Caco-2 (cell line): ENCODE data around the gene GNAS-AS1. TPM values are rescaled to one million over a fixed set of nuclear protein-coding genes. Genes with fewer than 3 reads are reported as not detected.

ENCODE experiments used
- BruUV-seq: library from RNA; stranded (reverse); fragments of 400-500 nt; replicated peaks from 2 replicates; lab custom pipeline; 2021; lab: Mats Ljungman, UMichigan
- CTCF ChIA-PET: fragments of 300-600 bp; sonication (Branson Sonifier 250); formaldehyde crosslinking; loops from one replicate; lab custom pipeline; 2022; ENCODE audit warnings: antibody characterized with exemption; lab: Charles Lee
- POLR2A ChIA-PET: fragments of 300-600 bp; sonication (Branson Sonifier 250); formaldehyde crosslinking; loops from one replicate; lab custom pipeline; 2022; ENCODE audit warnings: antibody characterized with exemption; lab: Charles Lee
- DNase-seq, 2 experiments: peaks; one replicate each; pipeline versions ENCODE4 v3.0.0 to v3.0.0-alpha.2; 2020 to 2022
- H3K27me3 ChIP-seq: replicated peaks from 2 replicates; pipeline ENCODE4 v1.6.0; 2011; ENCODE audit warnings: low read length; ENCODE audit not compliant: control insufficient read depth, insufficient read depth
- H3K36me3 ChIP-seq: 2 replicates; pipeline ENCODE4 v1.5.1; 2011; ENCODE audit warnings: low read length; ENCODE audit not compliant: control insufficient read depth, insufficient read depth
- H3K4me1 ChIP-seq: fragments of 250-450 bp; sonication (Bioruptor Pico); 2 replicates; pipeline ENCODE4 v1.5.1; 2020; ENCODE audit warnings: mild to moderate bottlenecking
- H3K4me3 ChIP-seq: 2 replicates; pipeline ENCODE4 v1.5.1; 2011; ENCODE audit warnings: low read depth, mild to moderate bottlenecking, control low read depth, low read length
- H3K9me3 ChIP-seq: fragments of 250-450 bp; sonication (Bioruptor Pico); 2 replicates; pipeline ENCODE4 v1.5.1; 2020; ENCODE audit warnings: mild to moderate bottlenecking, moderate library complexity
- H3K27ac Mint-ChIP-seq: one replicate; pipeline ENCODE4 v1.8.0; 2022; ENCODE audit warnings: mixed read lengths; ENCODE audit not compliant: unreplicated experiment
- H3K27me3 Mint-ChIP-seq: one replicate; pipeline ENCODE4 v1.8.0; 2022; ENCODE audit warnings: mixed read lengths; ENCODE audit not compliant: insufficient read depth, unreplicated experiment
- H3K36me3 Mint-ChIP-seq: one replicate; pipeline ENCODE4 v1.8.0; 2022; ENCODE audit warnings: mild to moderate bottlenecking, mixed read lengths; ENCODE audit not compliant: insufficient read depth, unreplicated experiment
- H3K4me1 Mint-ChIP-seq: one replicate; pipeline ENCODE4 v1.8.0; 2022; ENCODE audit warnings: low read depth, mixed read lengths; ENCODE audit not compliant: unreplicated experiment
- H3K4me3 Mint-ChIP-seq: one replicate; pipeline ENCODE4 v1.8.0; 2022; ENCODE audit warnings: mild to moderate bottlenecking, moderate library complexity, mixed read lengths; ENCODE audit not compliant: unreplicated experiment
- H3K9me3 Mint-ChIP-seq: one replicate; pipeline ENCODE4 v1.8.0; 2022; ENCODE audit warnings: mixed read lengths; ENCODE audit not compliant: unreplicated experiment
- intact Hi-C: fragments of 100-400 bp; cut with micrococcal nuclease; formaldehyde crosslinking; loops from one replicate; pipeline ENCODE4 v1.10.0; 2022; ENCODE audit not compliant: unreplicated experiment
- total RNA-seq: library from RNA; stranded (reverse); gene quantifications from 2 replicates; pipeline ENCODE4 v1.2.3, GENCODE V29; 2022
- TF ChIP-seq, protein P1 (sequence below), 2 experiments: fragments of 200-600 bp in 1 of 2; IDR thresholded peaks; 1 replicate in 1 of 2; 2 replicates in 1 of 2; pipeline versions ENCODE4 v1.5.1 to v1.8.0; 2011 to 2022; ENCODE audit warnings: antibody characterized with exemption in 1 of 2, control low read depth in 1 of 2, inconsistent platforms in 1 of 2, low read depth in 1 of 2, low read length in 1 of 2, mild to moderate bottlenecking in 1 of 2, moderate library complexity in 1 of 2; ENCODE audit not compliant: insufficient read depth in 1 of 2, severe bottlenecking in 1 of 2, unreplicated experiment in 1 of 2

Gene GNAS-AS1
- total RNA-seq, 1 experiment from 2014 or later = 5.1 TPM

DNA sequence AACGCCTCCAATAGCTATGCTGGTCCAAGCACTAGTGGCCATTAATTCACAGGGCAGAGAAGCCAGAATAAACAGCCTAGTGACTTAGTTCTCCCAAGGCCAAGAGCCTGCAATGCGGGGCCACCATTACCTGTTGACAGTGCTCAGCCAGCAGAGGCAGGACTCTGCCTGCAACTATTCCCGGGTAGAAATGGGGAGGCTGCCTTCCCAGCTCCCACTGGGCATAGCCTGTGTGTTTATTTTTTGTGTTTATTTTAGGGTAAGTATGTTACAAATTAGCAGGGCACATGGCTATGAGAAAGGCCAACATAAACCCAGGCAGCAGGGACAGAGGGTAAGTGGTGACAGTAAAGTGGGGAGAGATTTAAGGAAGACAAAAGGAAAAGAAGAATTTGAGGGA is 5.0 kb downstream of the GNAS-AS1 start:
- no TSS peak for BruUV-seq
- H3K4me1 Mint-ChIP-seq = no peaks in the 10 kb centered on the region
- H3K4me3 Mint-ChIP-seq = no peak overlapping the region
- no peaks in the 10 kb centered on the region; the same call in 1 of the 2 replicates for H3K27me3 ChIP-seq
- DNase-seq = no peak
- H3K9me3 ChIP-seq = 0 out of 2 replicates have a peak, but pooled peaks cover under 1% of the 10 kb centered on the region
- CTCF ChIA-PET = no interaction called here
- POLR2A ChIA-PET = interaction anchor here (0.5 to 0.7 kb wide), 2 partner anchors 21 to 377 kb away, joined by 6 to 7 read pairs; no protein-coding TSS in a partner anchor
- TF ChIP-seq, protein P1, sequence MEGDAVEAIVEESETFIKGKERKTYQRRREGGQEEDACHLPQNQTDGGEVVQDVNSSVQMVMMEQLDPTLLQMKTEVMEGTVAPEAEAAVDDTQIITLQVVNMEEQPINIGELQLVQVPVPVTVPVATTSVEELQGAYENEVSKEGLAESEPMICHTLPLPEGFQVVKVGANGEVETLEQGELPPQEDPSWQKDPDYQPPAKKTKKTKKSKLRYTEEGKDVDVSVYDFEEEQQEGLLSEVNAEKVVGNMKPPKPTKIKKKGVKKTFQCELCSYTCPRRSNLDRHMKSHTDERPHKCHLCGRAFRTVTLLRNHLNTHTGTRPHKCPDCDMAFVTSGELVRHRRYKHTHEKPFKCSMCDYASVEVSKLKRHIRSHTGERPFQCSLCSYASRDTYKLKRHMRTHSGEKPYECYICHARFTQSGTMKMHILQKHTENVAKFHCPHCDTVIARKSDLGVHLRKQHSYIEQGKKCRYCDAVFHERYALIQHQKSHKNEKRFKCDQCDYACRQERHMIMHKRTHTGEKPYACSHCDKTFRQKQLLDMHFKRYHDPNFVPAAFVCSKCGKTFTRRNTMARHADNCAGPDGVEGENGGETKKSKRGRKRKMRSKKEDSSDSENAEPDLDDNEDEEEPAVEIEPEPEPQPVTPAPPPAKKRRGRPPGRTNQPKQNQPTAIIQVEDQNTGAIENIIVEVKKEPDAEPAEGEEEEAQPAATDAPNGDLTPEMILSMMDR (IDR thresholded peaks at IDR 0.05; ENCODE audit: insufficient read depth in 1 of 2, low read depth in 1 of 2, low read length in 1 of 2, severe bottlenecking in 1 of 2, unreplicated experiment in 1 of 2) = no peak
- no peak overlapping the region for H3K27ac Mint-ChIP-seq
- intact Hi-C loops = no loop called here
- H3K36me3 ChIP-seq = no peaks in the 10 kb centered on the region
- no peaks in the 10 kb centered on the region for H3K4me1 ChIP-seq
- H3K36me3 Mint-ChIP-seq = no peaks in the 10 kb centered on the region
- H3K4me3 ChIP-seq = no peak overlapping the region
- H3K27me3 Mint-ChIP-seq = peaks cover 32% of the 10 kb centered on the region
- no peaks in the 10 kb centered on the region for H3K9me3 Mint-ChIP-seq

DNA sequence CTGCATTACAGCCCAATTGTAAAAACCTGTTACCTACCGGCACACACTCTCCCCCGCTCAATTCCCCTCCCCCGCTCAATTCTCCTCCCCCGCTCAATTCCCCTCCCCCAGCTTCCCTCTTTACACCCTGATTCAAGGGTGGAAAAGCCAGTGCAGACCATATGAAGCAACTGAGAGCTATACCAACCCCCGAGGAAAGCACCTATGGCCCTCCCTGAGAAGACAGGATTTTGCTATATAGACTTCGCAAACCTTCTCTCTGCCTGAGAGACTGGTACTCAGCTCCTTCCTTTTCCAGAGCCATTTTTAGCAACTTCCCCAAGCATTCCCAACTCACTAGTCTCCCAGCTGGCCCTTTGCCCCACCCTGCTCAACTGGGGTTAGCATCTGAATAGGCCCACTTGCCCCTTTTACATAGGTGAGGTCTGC is 7.6 kb downstream of the GNAS-AS1 start:
- intact Hi-C loops = no loop called here
- H3K4me1 Mint-ChIP-seq = no peaks in the 10 kb centered on the region
- H3K4me3 ChIP-seq = no peak overlapping the region
- no TSS peak for BruUV-seq
- no peak overlapping the region for H3K4me3 Mint-ChIP-seq
- no peaks in the 10 kb centered on the region for H3K36me3 Mint-ChIP-seq
- H3K27me3 ChIP-seq = no peaks in the 10 kb centered on the region; the same call in none of the 2 replicates
- H3K27me3 Mint-ChIP-seq = peaks cover 31% of the 10 kb centered on the region
- H3K9me3 Mint-ChIP-seq = no peaks in the 10 kb centered on the region
- no peaks in the 10 kb centered on the region for H3K4me1 ChIP-seq
- no peak for DNase-seq
- H3K9me3 ChIP-seq = no peaks in the 10 kb centered on the region
- H3K36me3 ChIP-seq = no peaks in the 10 kb centered on the region
- ChIA-PET POLR2A (no interaction called here), CTCF (no interaction called here)
- TF ChIP-seq, protein P1 (IDR thresholded peaks at IDR 0.05; ENCODE audit: insufficient read depth in 1 of 2, low read depth in 1 of 2, low read length in 1 of 2, severe bottlenecking in 1 of 2, unreplicated experiment in 1 of 2) = no peak
- H3K27ac Mint-ChIP-seq = no peak overlapping the region

DNA sequence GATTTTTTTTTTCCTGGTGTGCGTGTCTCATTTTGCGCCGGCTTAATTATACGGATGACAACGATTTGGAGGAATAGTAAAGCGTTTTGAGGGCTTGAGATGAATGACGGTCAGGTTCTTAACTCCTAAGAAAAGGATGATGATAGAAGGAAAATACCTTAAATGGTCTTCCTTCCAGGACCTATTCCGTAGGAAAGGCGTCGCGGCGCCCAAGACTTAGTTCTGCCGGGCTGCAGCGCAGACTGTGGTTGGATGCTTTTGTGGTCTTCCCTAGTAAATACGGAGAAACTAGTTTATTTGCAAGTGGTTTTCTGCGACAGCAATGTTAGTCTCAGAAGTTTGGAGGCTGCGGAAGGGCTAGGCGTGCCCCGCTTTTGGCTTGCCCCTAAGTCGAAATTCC is 8.4 kb downstream of the GNAS-AS1 start:
- Mint-ChIP-seq H3K9me3 (no peaks in the 10 kb centered on the region), H3K27ac (no peak overlapping the region), H3K4me3 (no peak overlapping the region), H3K36me3 (no peaks in the 10 kb centered on the region), H3K4me1 (no peaks in the 10 kb centered on the region), H3K27me3 (peaks cover 30% of the 10 kb centered on the region)
- no peaks in the 10 kb centered on the region; the same call in none of the 2 replicates for H3K27me3 ChIP-seq
- peak in 1 of 2 experiments; percentile 7 for DNase-seq
- H3K9me3 ChIP-seq = no peaks in the 10 kb centered on the region
- intact Hi-C loops = no loop called here
- TF ChIP-seq, protein P1 (IDR thresholded peaks at IDR 0.05; ENCODE audit: insufficient read depth in 1 of 2, low read depth in 1 of 2, low read length in 1 of 2, severe bottlenecking in 1 of 2, unreplicated experiment in 1 of 2) = no peak
- no peaks in the 10 kb centered on the region for H3K36me3 ChIP-seq
- H3K4me1 ChIP-seq = no peaks in the 10 kb centered on the region
- POLR2A ChIA-PET = no interaction called here
- no peak overlapping the region for H3K4me3 ChIP-seq
- BruUV-seq = no TSS peak
- CTCF ChIA-PET = no interaction called here
